ENCODE data around the gene TMEM266. TPM values are rescaled to one million over a fixed set of nuclear protein-coding genes. Genes with fewer than 3 reads are reported as not detected.

The TMEM266 gene
- total and polyA plus RNA-seq, 2 of the 4 experiments (the other 2 are of a cell fraction): not detected

GRCh38 chr15:76236350-76236749, 176.6 kb downstream of the TMEM266 start:
- H3K18ac ChIP-seq (ENCODE audit: low read depth, low read length): no peak overlapping the region
- H3K23ac ChIP-seq (ENCODE audit: low read depth, low read length): no peak overlapping the region
- no peaks in the 10 kb centered on the region; the same call in 1 of the 2 replicates for H3K4me1 ChIP-seq (ENCODE audit: control insufficient read depth, insufficient read depth, low read length)
- no peak overlapping the region for H3K27ac ChIP-seq (ENCODE audit: insufficient read depth, low read length)
- H3K9ac ChIP-seq (ENCODE audit: low read depth, low read length): no peak overlapping the region
- H3K56ac ChIP-seq (ENCODE audit: extremely low read depth, insufficient read depth, low read length): no peak overlapping the region
- BruUV-seq (replicated peaks): no TSS peak
- WGBS, 2 experiments (ENCODE audit: extremely low coverage in 2 of 2, insufficient read length in 1 of 2): no CpG with 5 or more reads among the region's 2 CpGs
- no peak for DNase-seq
- H3K4me3 ChIP-seq (ENCODE audit: insufficient read depth, low read depth, low read length): no peak overlapping the region
- H2BK15ac ChIP-seq (ENCODE audit: low read depth, low read length): no peak overlapping the region
- POLR2A ChIA-PET (ENCODE audit: unreplicated experiment): interaction anchor here (0.6 kb wide), 1 partner anchor 23 kb away, joined by 3 read pairs; no protein-coding TSS in a partner anchor
- H2AK5ac ChIP-seq (ENCODE audit: low read depth, low read length): no peak overlapping the region
- no peak overlapping the region for H4K91ac ChIP-seq (ENCODE audit: insufficient read depth, low read depth, low read length)
- dilution Hi-C loops (cut with HindIII; ENCODE audit: low sequenced_read_pairs, unreplicated experiment) (no loop called here), intact Hi-C loops (cut with micrococcal nuclease) (loop anchor here (5.0 kb wide), 1 partner anchor 101 kb away; the partner anchor contains the start of gene ISL2), in situ Hi-C loops (cut with MboI; ENCODE audit: low sequenced_read_pairs) (loop anchor here (10.0 kb wide), 1 partner anchor 628 kb away; no protein-coding TSS in a partner anchor)
- no peak overlapping the region for H3K4ac ChIP-seq (ENCODE audit: low read depth, low read length)
- no peak overlapping the region for H4K8ac ChIP-seq (ENCODE audit: low read depth in 2 of 2, low read length in 2 of 2)
- H2AFZ ChIP-seq (replicated peaks; ENCODE audit: low read length, poor library complexity): no peak overlapping the region
- no peak overlapping the region for H2AK9ac ChIP-seq (replicated peaks; ENCODE audit: low read depth, low read length, poor library complexity)
- no peak overlapping the region for H2BK20ac ChIP-seq (ENCODE audit: low read depth, low read length)
- H3K27me3 ChIP-seq (ENCODE audit: control insufficient read depth, insufficient read depth, low read length): no peaks in the 10 kb centered on the region
- H3K9me3 ChIP-seq (ENCODE audit: control insufficient read depth, insufficient read depth, low read length): no peaks in the 10 kb centered on the region
- H3K9me1 ChIP-seq (ENCODE audit: insufficient read depth, low read length): no peaks in the 10 kb centered on the region
- H3K36me3 ChIP-seq (ENCODE audit: control insufficient read depth, insufficient read depth, low read length): no peaks in the 10 kb centered on the region
- peaks cover 3% of the 10 kb centered on the region; the same call in 1 of the 2 replicates for H4K20me1 ChIP-seq (ENCODE audit: insufficient read depth, low read length)
- no peak for ATAC-seq (ENCODE audit: low read depth)
- H3K79me1 ChIP-seq (ENCODE audit: low read depth in 1 of 2, low read length in 2 of 2): peaks cover 9 to 25% of the 10 kb centered on the region in 2 experiments; a peak in 3 of 4 replicates
- TF ChIP-seq MXI1 (IDR thresholded peaks at IDR 0.05; ENCODE audit: borderline replicate concordance, low read depth, low read length) (no peak), CTCF (conservative IDR thresholded peaks at IDR 0.05; ENCODE audit: low read depth, low read length) (no peak), POLR2A (IDR thresholded peaks at IDR 0.05; ENCODE audit: low read depth, low read length) (no peak), USF2 (IDR thresholded peaks at IDR 0.05; ENCODE audit: low read depth, low read length) (no peak), ELK1 (IDR thresholded peaks at IDR 0.05; ENCODE audit: borderline replicate concordance, low read depth, low read length) (no peak)
- no peak overlapping the region for H3K14ac ChIP-seq (replicated peaks; ENCODE audit: low read depth, low read length)
- no peak overlapping the region for H3K4me2 ChIP-seq (ENCODE audit: low read depth, low read length)
- no peak overlapping the region for H2BK5ac ChIP-seq (ENCODE audit: low read depth, low read length, poor library complexity, severe bottlenecking)
- CTCF ChIA-PET: interaction anchor here (0.8 kb wide), 1 partner anchor 88 kb away, joined by 4 read pairs; no protein-coding TSS in a partner anchor
- H4K5ac ChIP-seq (ENCODE audit: low read depth, low read length): no peak overlapping the region
- H2BK120ac ChIP-seq (ENCODE audit: low read depth, low read length): no peak overlapping the region
